HUDEP-2 (cell line): ENCODE results near the gene ZNF330.
"Not testable (repeated sequence)": the region's sequence is repeated elsewhere in the genome, so short reads cannot be mapped to it uniquely, and the experiment has no call there.

ENCODE experiments used
- DNase-seq, 76 experiments: peaks; one replicate each; lab custom pipeline; 2025; ENCODE audit not compliant: unreplicated experiment in 76 of 76; lab: John Stamatoyannopoulos, UW

The ZNF330 gene

GRCh38 chr4:141220691-141221659 lies at the start of gene ZNF330:
Gene ZNF330 (plus strand): TSS chr4:141220895. CDS start chr4:141222372, 1,477 bp downstream.
- peak in 74 of 76 experiments; percentile 4 to 87 (median 66) for DNase-seq

GRCh38 chr4:141174457-141174856 lies 46.2 kb upstream of the ZNF330 start:
- DNase-seq, result no peak

GRCh38 chr4:141177171-141177570 lies 43.5 kb upstream of the ZNF330 start:
- DNase-seq, result no peak

- DNase-seq, result no peak
These were observed 41.0 kb upstream of the ZNF330 start for GRCh38 chr4:141179474-141180373.

DNA sequence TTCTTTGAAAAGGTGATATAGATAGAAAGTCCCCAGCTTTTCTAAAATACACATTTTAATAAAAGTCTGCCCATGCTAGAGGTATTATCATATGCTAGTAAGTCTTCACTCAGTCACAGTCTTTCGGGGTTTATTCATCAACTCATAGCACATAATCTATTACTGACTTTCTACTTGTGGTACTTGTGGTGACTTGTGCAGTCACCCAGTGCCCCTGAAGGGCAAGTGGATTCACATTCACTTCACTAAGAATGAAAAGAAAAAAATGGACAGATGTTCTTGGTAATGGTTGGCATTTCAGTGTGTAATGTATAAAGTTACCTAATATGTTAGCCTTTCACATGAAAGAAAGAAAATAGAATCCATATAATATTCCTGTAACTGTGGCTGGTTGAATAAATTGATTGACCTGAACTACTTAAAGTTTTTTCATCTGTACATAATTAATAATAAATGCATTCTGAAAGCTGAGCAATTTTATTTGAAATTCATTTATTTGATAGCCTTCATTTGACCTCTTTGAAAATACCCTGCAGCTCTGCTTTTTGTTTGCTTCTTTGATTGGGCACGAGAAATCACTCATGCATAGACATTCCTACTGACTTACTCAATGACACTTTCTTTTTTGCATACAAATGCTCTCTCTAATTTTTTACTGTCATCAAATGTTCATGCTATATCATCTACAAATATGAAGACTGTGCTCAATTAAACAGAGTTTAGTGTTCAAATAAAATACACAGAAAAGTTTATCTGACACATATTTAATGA lies 39.5 kb upstream of the ZNF330 start:
- DNase-seq, result no peak

GRCh38 chr4:141183491-141183890 lies 37.2 kb upstream of the ZNF330 start:
- peak in 1 of 76 experiments; percentile 2 for DNase-seq

GRCh38 chr4:141192564-141192963 lies 28.1 kb upstream of the ZNF330 start:
- no peak for DNase-seq

- no peak for DNase-seq
These were observed 27.1 kb upstream of the ZNF330 start for GRCh38 chr4:141193516-141194034.

DNA sequence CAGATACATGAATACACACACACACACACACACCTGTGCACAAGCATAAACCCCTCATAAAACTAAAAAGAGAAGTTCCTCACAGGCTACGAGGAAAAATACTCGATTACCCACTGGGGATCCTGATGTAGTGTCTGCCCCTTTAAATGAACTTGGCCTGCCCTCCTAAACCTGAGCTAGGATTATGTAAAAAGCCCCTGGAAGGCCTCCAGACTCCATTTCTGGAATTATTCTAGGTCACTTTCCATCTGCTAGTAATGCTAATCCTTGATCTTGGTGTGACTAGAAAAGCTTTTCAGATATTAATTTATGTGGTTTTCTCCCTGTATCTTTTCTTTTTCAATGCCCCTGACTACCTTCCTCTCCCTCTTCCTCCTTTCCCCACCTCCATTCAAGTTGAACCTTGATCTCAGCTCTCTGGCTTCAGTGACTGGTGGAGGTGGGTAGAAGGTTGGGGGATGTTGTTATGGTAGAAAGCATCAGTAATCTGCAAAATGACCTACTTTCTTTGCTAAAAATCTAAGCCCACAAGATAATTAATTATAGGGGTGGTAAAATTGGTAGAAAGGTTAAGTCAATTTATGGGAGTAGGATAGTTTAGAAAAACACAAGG lies 25.5 kb upstream of the ZNF330 start:
- DNase-seq, result no peak

DNA sequence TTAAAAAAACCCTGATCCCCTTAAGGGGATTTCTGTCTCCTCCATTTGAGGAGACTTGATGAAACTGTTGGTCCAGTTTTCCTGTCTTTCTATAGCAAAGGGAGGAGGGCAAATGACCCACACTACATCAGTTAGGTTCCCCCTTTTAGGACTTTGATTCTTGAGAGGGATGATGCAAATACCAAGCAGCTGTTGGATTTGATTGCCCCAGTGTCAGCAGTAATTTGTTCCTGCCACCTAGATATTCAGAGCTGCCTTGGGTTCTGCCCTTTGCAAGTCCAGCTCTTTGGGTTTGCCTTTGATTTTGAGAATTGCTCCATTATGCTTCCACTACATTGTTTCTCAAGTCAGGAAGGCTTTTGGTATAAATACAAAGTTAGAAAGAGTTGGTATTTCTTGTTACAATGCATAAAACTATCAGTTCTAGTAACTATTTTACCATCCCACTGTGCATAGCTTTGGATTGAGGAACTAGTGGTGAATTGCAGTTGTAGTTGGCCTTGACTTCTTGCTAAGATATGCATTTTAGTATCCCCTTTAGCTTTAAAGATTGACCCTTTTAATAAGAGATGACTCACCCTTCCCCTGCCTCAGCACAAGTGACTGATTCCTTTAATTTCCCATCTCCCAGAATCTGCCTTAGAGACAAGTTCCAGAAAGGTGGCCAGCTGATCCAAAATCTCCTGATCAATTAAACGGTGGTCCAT lies 24.3 kb upstream of the ZNF330 start:
- DNase-seq, result no peak

DNA sequence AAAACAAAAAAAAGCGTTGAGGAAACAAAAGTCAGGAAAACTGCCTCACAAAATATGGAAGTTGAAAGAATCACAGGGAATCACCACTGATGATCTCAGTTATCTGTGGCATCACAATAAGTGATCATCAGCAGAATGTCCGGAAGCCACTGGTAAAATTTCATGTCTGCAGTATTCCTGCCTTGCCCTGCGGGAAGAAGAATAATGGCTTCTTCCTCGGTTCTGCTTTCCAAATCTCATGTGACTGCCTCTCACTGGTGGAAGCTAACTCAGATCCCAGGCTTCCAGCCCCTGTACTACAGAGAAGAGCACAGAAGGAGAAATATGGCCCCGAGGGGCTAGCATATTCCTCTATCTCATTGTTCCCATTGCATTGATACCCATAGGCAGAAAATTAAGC lies 12.7 kb upstream of the ZNF330 start:
- DNase-seq, result no peak

GRCh38 chr4:141210168-141210567 lies 10.5 kb upstream of the ZNF330 start:
- no peak for DNase-seq

- DNase-seq, result no peak
These were observed 7.1 kb upstream of the ZNF330 start for GRCh38 chr4:141213550-141213991.

DNA sequence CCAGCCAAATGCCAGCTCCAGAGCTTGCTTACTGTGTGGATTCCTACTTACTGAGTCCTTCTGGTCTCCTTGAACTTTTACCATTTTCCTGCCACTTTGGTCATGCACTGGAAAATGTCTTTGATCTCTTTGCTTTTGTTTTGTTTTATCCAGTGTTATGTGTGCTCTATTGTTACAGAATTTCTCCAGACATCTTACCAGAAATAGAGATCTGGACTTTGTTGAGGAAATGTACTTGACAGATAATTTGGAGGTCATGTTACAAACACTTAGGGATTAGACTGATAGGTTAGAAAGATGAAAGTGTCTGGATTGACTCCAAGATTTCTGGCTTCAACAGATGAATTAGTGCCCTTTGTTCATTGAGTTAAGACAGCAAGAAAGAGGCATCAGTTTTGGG lies 5.7 kb upstream of the ZNF330 start:
- DNase-seq, result no peak

DNA sequence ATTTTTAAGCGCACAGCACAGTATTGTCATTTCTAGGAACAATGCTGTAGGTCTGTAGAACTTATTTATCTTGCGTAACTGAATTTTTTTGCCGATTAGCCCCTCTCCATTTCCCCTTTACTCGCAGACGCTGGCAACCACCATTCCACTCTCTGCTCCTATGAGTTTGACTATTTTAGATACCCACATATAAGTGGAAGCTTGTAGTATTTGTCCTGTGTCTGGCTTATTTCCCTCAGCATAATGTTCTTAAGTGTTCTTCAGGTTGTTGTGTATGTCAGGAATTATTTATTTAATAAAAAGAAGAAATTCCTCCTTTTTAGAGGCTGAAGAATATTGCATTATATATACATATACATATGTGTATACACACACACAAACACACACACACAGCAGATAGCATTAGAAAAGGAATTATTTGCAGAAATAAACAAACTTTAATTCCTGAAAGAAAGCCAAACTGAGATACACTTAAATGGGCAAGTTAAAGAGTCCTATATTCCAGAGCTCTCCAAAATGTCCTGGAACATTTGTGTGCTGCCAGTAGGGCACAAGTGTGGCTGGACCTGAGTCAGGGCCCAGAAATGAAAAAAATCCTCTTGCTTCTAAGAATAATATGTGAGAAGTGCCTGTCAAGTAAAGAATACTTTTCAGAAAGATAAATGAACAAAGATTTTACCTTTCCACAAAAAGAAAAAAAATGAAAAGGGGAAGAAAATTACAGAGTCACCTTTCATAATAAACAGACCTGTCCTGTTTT lies 4.5 kb upstream of the ZNF330 start:
- no peak for DNase-seq

DNA sequence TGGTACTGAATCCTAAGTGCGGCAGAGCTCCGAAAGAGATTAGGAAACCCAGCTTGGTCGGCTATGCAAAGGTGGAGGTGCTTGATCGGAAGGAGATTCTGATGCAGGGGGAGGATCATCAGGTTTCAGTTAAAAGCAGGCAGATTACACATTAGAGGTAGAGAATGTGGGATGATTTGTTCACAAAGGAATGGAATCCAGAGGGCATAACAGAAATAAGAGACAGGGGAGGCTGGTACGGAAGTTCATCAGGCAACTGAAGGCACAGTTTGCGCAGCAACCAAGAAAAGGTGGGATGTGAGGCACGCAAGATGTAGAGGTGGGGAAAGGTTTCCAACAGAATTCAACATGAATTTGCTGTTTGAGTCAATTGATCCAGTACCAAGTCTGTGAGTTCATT lies 424 bp upstream of the ZNF330 start:
- DNase-seq, result no peak

DNA sequence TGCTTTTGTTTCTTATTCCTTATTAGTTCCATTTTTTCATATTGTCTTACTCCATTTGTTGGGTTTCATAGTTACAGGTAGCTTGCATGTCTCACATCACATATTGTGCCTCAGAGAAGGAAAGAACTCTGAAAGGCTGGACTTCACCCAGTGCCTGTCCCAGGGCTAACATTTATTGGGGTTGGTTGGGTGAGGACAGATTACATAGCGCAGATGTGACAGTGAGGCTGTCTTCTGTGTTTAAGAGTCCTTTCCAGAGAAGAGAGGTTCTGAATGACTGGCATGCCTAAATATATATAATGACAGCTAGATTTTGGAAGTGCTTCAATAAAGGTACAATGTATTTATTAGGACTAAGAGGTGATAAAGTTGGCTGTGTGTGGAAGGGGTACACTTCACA lies 2.7 kb downstream of the ZNF330 start:
- no peak for DNase-seq

DNA sequence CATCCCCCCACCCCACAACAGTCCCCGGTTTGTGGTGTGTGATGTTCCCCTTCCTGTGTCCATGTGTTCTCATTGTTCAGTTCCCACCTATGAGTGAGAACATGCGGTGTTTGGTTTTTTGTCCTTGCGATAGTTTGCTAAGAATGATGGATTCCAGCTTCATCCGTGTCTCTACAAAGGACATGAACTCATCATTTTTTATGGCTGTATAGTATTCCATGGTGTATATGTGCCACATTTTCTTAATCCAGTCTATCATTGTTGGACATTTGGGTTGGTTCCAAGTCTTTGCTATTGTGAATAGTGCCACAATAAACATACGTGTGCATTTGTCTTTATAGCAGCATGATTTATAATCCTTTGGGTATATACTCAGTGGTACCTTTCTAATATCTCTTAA lies 6.6 kb downstream of the ZNF330 start:
- DNase-seq, result not testable (repeated sequence)
